Measurements from ENCODE around the gene GBX2.
A peak's percentile ranks its signal among the peaks of the same experiment; 100 is the strongest.

The GBX2 gene

GRCh38 chr2:236180076-236180816 lies 12.1 kb upstream of the GBX2 start:
- DNase-seq: no peak

- no peak for DNase-seq
Measured at GRCh38 chr2:236179236-236180075, 11.3 kb upstream of the GBX2 start.

- DNase-seq: no peak
Measured at GRCh38 chr2:236178890-236179235, 10.7 kb upstream of the GBX2 start.

- no peak for DNase-seq
Measured at GRCh38 chr2:236177967-236178889, 10.0 kb upstream of the GBX2 start.

- no peak for DNase-seq
Measured at GRCh38 chr2:236177604-236177966, 9.4 kb upstream of the GBX2 start.

GRCh38 chr2:236176951-236177350 lies 8.8 kb upstream of the GBX2 start:
- no peak for DNase-seq

GRCh38 chr2:236176417-236176816 lies 8.2 kb upstream of the GBX2 start:
- no peak for DNase-seq

- DNase-seq: no peak
Measured at GRCh38 chr2:236175548-236176150, 7.5 kb upstream of the GBX2 start.

- no peak for DNase-seq
Measured at GRCh38 chr2:236173729-236174607, 5.8 kb upstream of the GBX2 start.

GRCh38 chr2:236173036-236173728 lies 5.0 kb upstream of the GBX2 start:
- no peak for DNase-seq

- no peak for DNase-seq
Measured at GRCh38 chr2:236172255-236173035, 4.3 kb upstream of the GBX2 start.

GRCh38 chr2:236171680-236172254 lies 3.6 kb upstream of the GBX2 start:
- DNase-seq: no peak

- no peak for DNase-seq
Measured at GRCh38 chr2:236171181-236171679, 3.0 kb upstream of the GBX2 start.

- DNase-seq: no peak
Measured at GRCh38 chr2:236170590-236171165, 2.5 kb upstream of the GBX2 start.

- no peak for DNase-seq
Measured at GRCh38 chr2:236169741-236170589, 1.8 kb upstream of the GBX2 start.

- DNase-seq: peak; percentile 61
Measured at GRCh38 chr2:236169151-236169721, 1.1 kb upstream of the GBX2 start.

GRCh38 chr2:236167297-236168109 lies 683 bp downstream of the GBX2 start:
- DNase-seq: no peak

All from right forelimb (tissue), 1 donor.